ENCODE data around the gene TRPM3.

The TRPM3 gene

DNA sequence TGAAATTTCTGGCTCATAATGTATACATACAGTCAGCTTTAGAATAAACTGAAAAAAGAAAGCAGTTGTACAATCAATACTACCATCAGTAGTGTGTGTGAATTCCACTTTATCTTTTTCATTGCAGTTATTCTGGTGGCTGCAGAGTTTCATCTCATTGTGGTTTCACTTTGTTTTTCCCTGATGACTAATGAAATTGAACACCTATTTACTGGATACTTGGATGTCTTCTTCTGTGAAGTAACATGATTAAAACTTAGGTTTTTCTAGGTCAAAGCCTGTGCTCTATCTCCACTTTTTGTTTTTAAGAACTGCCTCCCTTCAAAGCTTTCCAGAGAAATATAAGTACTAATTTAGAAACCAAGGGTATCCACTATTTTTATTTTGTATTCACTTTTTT lies 174.3 kb downstream of the TRPM3 start:
- Histone ChIP-seq H3K4me1 (ENCODE audit: control insufficient read depth in 5 of 5, insufficient read depth in 5 of 5, low read length in 5 of 5) (no peaks in the 10 kb centered on the region), H3K9me3 (ENCODE audit: control insufficient read depth in 5 of 5, low read length in 5 of 5) (no peaks in the 10 kb centered on the region), H3K27me3 (ENCODE audit: control insufficient read depth in 5 of 5, insufficient read depth in 4 of 5, low read length in 5 of 5) (no peaks in the 10 kb centered on the region), H3K4me3 (ENCODE audit: low read depth in 1 of 5, low read length in 5 of 5) (no peak overlapping the region), H3K27ac (ENCODE audit: low read depth, low read length) (no peak overlapping the region), H3K9ac (ENCODE audit: low read length in 5 of 5) (no peak overlapping the region), H3K36me3 (ENCODE audit: control insufficient read depth in 5 of 5, insufficient read depth in 5 of 5, low read length in 5 of 5) (no peaks in the 10 kb centered on the region)

DNA sequence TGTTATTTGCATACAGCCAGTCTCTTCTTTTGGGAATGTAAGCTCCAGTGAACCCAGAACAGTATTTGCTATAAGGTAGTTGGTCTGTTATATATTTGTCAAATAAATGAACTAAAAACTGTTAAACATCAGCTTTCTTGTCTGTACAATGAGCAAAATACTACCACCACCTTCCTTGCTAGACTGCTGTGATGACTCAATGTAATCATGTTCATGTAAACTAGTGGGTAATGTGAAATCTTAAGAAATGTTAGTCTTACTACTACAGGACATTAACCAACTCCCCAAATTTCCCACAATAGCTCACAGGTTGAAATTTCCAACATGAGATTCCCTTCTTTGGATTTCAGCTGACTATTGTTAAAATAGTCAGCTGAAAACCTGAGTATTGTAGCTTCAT lies 176.1 kb downstream of the TRPM3 start:
- Histone ChIP-seq H3K27ac (ENCODE audit: low read depth, low read length) (no peak overlapping the region), H3K4me3 (ENCODE audit: low read depth in 1 of 5, low read length in 5 of 5) (no peak overlapping the region), H3K9me3 (ENCODE audit: control insufficient read depth in 5 of 5, low read length in 5 of 5) (no peaks in the 10 kb centered on the region), H3K36me3 (ENCODE audit: control insufficient read depth in 5 of 5, insufficient read depth in 5 of 5, low read length in 5 of 5) (no peaks in the 10 kb centered on the region), H3K4me1 (ENCODE audit: control insufficient read depth in 5 of 5, insufficient read depth in 5 of 5, low read length in 5 of 5) (no peaks in the 10 kb centered on the region), H3K27me3 (ENCODE audit: control insufficient read depth in 5 of 5, insufficient read depth in 4 of 5, low read length in 5 of 5) (no peaks in the 10 kb centered on the region), H3K9ac (ENCODE audit: low read length in 5 of 5) (no peak overlapping the region)

DNA sequence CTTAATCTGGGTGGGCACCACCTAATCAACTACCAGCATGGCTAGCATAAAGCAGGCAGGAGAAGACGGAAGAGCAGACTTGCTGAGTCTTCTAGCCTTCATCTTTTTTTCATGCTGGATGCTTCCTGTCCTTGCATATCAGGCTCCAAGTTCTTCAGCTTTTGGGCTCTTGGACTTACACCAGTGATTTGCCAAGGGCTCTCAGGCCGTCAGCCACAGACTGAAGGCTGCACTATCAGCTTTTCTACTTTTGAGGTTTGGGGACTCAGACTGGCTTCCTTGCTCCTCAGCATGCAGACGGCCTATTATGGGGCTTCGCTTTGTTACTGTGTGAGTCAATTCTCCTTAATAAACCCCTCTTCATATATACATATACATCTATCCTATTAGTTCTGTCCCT lies 180.2 kb downstream of the TRPM3 start:
- Histone ChIP-seq H3K4me1 (ENCODE audit: control insufficient read depth in 5 of 5, insufficient read depth in 5 of 5, low read length in 5 of 5) (peaks cover 0 to 3% (median 0%) of the 10 kb centered on the region in 5 donors), H3K9ac (ENCODE audit: low read length in 5 of 5) (no peak overlapping the region), H3K36me3 (ENCODE audit: control insufficient read depth in 5 of 5, insufficient read depth in 5 of 5, low read length in 5 of 5) (no peaks in the 10 kb centered on the region), H3K4me3 (ENCODE audit: low read depth in 1 of 5, low read length in 5 of 5) (no peak overlapping the region), H3K9me3 (ENCODE audit: control insufficient read depth in 5 of 5, low read length in 5 of 5) (no peaks in the 10 kb centered on the region), H3K27me3 (ENCODE audit: control insufficient read depth in 5 of 5, insufficient read depth in 4 of 5, low read length in 5 of 5) (no peaks in the 10 kb centered on the region), H3K27ac (ENCODE audit: low read depth, low read length) (no peak overlapping the region)

DNA sequence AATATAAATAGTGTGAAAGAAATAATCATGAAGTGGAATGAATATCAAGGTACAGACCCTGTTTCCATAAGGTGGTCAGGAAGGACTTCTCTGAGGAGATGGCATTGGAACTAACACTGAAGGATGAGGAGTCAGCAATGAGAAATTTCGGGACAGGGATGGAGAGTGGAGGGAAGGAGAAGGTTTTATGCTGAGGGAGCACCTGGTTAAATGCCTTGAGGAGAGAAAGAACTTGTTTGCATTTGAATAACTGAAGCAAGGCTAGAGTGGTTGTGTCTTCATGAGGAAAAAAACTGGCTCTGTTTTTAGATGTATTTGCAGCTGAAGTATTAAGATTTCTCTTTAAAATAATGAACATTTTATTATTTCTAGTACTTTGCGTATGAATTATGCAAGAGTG lies 180.8 kb downstream of the TRPM3 start:
- Histone ChIP-seq H3K36me3 (ENCODE audit: control insufficient read depth in 5 of 5, insufficient read depth in 5 of 5, low read length in 5 of 5) (no peaks in the 10 kb centered on the region), H3K4me3 (ENCODE audit: low read depth in 1 of 5, low read length in 5 of 5) (no peak overlapping the region), H3K27ac (ENCODE audit: low read depth, low read length) (no peak overlapping the region), H3K27me3 (ENCODE audit: control insufficient read depth in 5 of 5, insufficient read depth in 4 of 5, low read length in 5 of 5) (no peaks in the 10 kb centered on the region), H3K9me3 (ENCODE audit: control insufficient read depth in 5 of 5, low read length in 5 of 5) (no peaks in the 10 kb centered on the region), H3K9ac (ENCODE audit: low read length in 5 of 5) (no peak overlapping the region), H3K4me1 (ENCODE audit: control insufficient read depth in 5 of 5, insufficient read depth in 5 of 5, low read length in 5 of 5) (peaks cover 0 to 7% (median 0%) of the 10 kb centered on the region in 5 donors)

- no peaks in the 10 kb centered on the region for H3K36me3 ChIP-seq (ENCODE audit: control insufficient read depth in 5 of 5, insufficient read depth in 5 of 5, low read length in 5 of 5)
- H3K4me1 ChIP-seq (ENCODE audit: control insufficient read depth in 5 of 5, insufficient read depth in 5 of 5, low read length in 5 of 5): peaks cover 0 to 10% (median 0%) of the 10 kb centered on the region in 5 donors
- no peak overlapping the region for H3K27ac ChIP-seq (ENCODE audit: low read depth, low read length)
- H3K4me3 ChIP-seq (ENCODE audit: low read depth in 1 of 5, low read length in 5 of 5): no peak overlapping the region
- H3K9ac ChIP-seq (ENCODE audit: low read length in 5 of 5): no peak overlapping the region
- H3K27me3 ChIP-seq (ENCODE audit: control insufficient read depth in 5 of 5, insufficient read depth in 4 of 5, low read length in 5 of 5): no peaks in the 10 kb centered on the region
- no peaks in the 10 kb centered on the region for H3K9me3 ChIP-seq (ENCODE audit: control insufficient read depth in 5 of 5, low read length in 5 of 5)
Observed at GRCh38 chr9:70936536-70936935, 184.9 kb downstream of the TRPM3 start.

DNA sequence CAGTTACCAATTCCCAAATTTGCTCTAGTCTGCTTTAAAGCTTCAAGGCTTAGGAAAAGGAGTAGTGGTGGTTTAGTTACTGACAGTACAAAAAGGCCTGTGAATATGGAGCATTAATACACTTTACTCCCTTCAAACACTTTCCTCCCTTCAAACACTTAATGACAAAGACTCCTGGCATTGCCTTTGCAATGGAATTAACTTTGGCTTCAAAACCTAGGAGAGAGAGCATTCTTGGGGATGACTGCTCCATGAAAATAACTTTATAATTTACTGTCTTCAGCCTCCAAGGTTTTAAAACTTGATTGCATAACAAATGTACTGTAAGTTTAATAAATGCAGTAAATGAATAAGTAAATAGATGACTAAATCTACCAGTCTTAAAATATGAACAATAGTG lies 185.6 kb downstream of the TRPM3 start:
- H3K36me3 ChIP-seq (ENCODE audit: control insufficient read depth in 5 of 5, insufficient read depth in 5 of 5, low read length in 5 of 5): no peaks in the 10 kb centered on the region
- no peak overlapping the region for H3K27ac ChIP-seq (ENCODE audit: low read depth, low read length)
- no peaks in the 10 kb centered on the region for H3K9me3 ChIP-seq (ENCODE audit: control insufficient read depth in 5 of 5, low read length in 5 of 5)
- H3K4me1 ChIP-seq (ENCODE audit: control insufficient read depth in 5 of 5, insufficient read depth in 5 of 5, low read length in 5 of 5): peaks cover 0 to 10% (median 0%) of the 10 kb centered on the region in 5 donors
- no peak overlapping the region for H3K9ac ChIP-seq (ENCODE audit: low read length in 5 of 5)
- no peak overlapping the region for H3K4me3 ChIP-seq (ENCODE audit: low read depth in 1 of 5, low read length in 5 of 5)
- no peaks in the 10 kb centered on the region for H3K27me3 ChIP-seq (ENCODE audit: control insufficient read depth in 5 of 5, insufficient read depth in 4 of 5, low read length in 5 of 5)

DNA sequence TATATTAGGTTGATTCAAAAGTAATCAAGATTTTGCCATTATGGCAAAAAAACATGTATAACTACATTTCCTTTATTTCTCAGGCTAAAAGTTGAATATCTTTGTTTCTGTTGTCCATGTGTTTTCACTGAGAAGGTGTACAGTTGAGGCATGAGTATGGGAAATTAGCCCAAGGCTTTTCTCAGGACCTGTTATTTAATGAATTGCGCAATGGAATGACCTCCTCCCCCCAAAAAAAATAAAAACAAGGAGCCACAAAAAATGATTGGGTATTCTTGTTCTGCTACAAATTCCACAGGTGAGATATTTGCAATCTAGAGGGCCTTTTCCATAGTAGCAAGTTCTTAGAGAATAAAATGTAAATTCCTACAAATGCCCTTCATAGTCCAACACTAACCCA lies 186.8 kb downstream of the TRPM3 start:
- H3K4me1 ChIP-seq (ENCODE audit: control insufficient read depth in 5 of 5, insufficient read depth in 5 of 5, low read length in 5 of 5): peaks cover 0 to 10% (median 0%) of the 10 kb centered on the region in 5 donors
- H3K9me3 ChIP-seq (ENCODE audit: control insufficient read depth in 5 of 5, low read length in 5 of 5): no peaks in the 10 kb centered on the region
- no peaks in the 10 kb centered on the region for H3K27me3 ChIP-seq (ENCODE audit: control insufficient read depth in 5 of 5, insufficient read depth in 4 of 5, low read length in 5 of 5)
- no peak overlapping the region for H3K4me3 ChIP-seq (ENCODE audit: low read depth in 1 of 5, low read length in 5 of 5)
- no peaks in the 10 kb centered on the region for H3K36me3 ChIP-seq (ENCODE audit: control insufficient read depth in 5 of 5, insufficient read depth in 5 of 5, low read length in 5 of 5)
- no peak overlapping the region for H3K9ac ChIP-seq (ENCODE audit: low read length in 5 of 5)
- H3K27ac ChIP-seq (ENCODE audit: low read depth, low read length): no peak overlapping the region

DNA sequence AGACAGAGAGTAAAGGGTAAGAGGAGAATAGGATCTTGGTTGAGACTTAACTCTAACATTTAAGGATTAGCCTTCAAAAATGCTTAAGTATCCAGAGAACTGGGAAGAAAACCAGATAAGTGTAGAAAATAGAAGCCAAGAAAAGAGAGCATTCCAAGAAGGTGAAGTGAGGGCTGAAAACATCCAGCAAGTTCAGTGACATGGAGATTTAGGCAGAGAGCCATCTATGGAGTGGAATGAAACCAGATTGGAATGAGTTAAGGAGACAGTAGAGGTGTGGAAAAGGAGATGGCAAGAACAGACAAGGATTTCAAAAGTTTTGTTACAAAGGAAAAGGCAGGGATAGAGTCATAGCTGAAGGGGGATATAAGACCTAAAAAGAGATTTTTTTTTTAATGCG lies 188.1 kb downstream of the TRPM3 start:
- Histone ChIP-seq H3K4me3 (ENCODE audit: low read depth in 1 of 5, low read length in 5 of 5) (no peak overlapping the region), H3K9me3 (ENCODE audit: control insufficient read depth in 5 of 5, low read length in 5 of 5) (no peaks in the 10 kb centered on the region), H3K27me3 (ENCODE audit: control insufficient read depth in 5 of 5, insufficient read depth in 4 of 5, low read length in 5 of 5) (no peaks in the 10 kb centered on the region), H3K9ac (ENCODE audit: low read length in 5 of 5) (no peak overlapping the region), H3K27ac (ENCODE audit: low read depth, low read length) (no peak overlapping the region), H3K4me1 (ENCODE audit: control insufficient read depth in 5 of 5, insufficient read depth in 5 of 5, low read length in 5 of 5) (peaks cover 0 to 10% (median 0%) of the 10 kb centered on the region in 5 donors), H3K36me3 (ENCODE audit: control insufficient read depth in 5 of 5, insufficient read depth in 5 of 5, low read length in 5 of 5) (no peaks in the 10 kb centered on the region)

DNA sequence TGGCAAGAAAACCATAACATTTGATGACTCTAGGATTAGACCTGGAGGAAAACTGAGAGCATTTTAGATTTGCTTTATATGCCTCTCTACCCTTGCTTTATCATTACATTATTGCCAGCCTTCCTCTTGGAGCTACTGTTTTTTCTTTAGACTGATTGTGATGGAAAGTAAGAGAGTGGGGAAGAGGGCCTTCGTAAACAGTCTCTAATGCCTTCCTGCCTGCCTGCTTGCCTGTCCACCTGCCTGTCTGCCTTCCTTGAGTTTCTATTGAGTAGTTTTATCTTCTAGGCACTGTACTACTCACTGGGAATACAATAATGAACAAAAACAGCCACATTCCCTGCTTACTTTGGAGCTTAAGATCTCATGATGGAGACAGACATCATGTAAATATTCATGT lies 189.3 kb downstream of the TRPM3 start:
- Histone ChIP-seq H3K27me3 (ENCODE audit: control insufficient read depth in 5 of 5, insufficient read depth in 4 of 5, low read length in 5 of 5) (no peaks in the 10 kb centered on the region), H3K36me3 (ENCODE audit: control insufficient read depth in 5 of 5, insufficient read depth in 5 of 5, low read length in 5 of 5) (no peaks in the 10 kb centered on the region), H3K9me3 (ENCODE audit: control insufficient read depth in 5 of 5, low read length in 5 of 5) (no peaks in the 10 kb centered on the region), H3K27ac (ENCODE audit: low read depth, low read length) (no peak overlapping the region), H3K4me1 (ENCODE audit: control insufficient read depth in 5 of 5, insufficient read depth in 5 of 5, low read length in 5 of 5) (peaks cover 0 to 10% (median 0%) of the 10 kb centered on the region in 5 donors), H3K4me3 (ENCODE audit: low read depth in 1 of 5, low read length in 5 of 5) (no peak overlapping the region), H3K9ac (ENCODE audit: low read length in 5 of 5) (no peak overlapping the region)

GRCh38 chr9:70927530-70927929 lies 193.9 kb downstream of the TRPM3 start:
- Histone ChIP-seq H3K27me3 (ENCODE audit: control insufficient read depth in 5 of 5, insufficient read depth in 4 of 5, low read length in 5 of 5) (no peaks in the 10 kb centered on the region), H3K9ac (ENCODE audit: low read length in 5 of 5) (no peak overlapping the region), H3K4me1 (ENCODE audit: control insufficient read depth in 5 of 5, insufficient read depth in 5 of 5, low read length in 5 of 5) (peaks cover 0 to 9% (median 6%) of the 10 kb centered on the region in 5 donors), H3K9me3 (ENCODE audit: control insufficient read depth in 5 of 5, low read length in 5 of 5) (no peaks in the 10 kb centered on the region), H3K36me3 (ENCODE audit: control insufficient read depth in 5 of 5, insufficient read depth in 5 of 5, low read length in 5 of 5) (no peaks in the 10 kb centered on the region), H3K27ac (ENCODE audit: low read depth, low read length) (no peak overlapping the region), H3K4me3 (ENCODE audit: low read depth in 1 of 5, low read length in 5 of 5) (no peak overlapping the region)

All from subcutaneous abdominal adipose tissue (tissue), 5 donors.